Liver (tissue), 3 donors: ENCODE results near the gene WAC.

Source experiments
- ATF3 ChIP-seq: IDR thresholded peaks from 2 replicates; pipeline ENCODE4 v1.6.1; 2016; ENCODE audit warnings: antibody characterized with exemption
- CTCF ChIP-seq: fragments of 150-350 bp; IDR thresholded peaks from 2 replicates; pipeline ENCODE4 v1.5.1; 2017; ENCODE audit warnings: improper control_type of control experiment, low read depth, low read length; ENCODE audit not compliant: missing input control
- EGR1 ChIP-seq, 2 donors: IDR thresholded peaks; 2 replicates each; pipeline ENCODE4 v1.6.1; 2016 to 2018; ENCODE audit warnings: antibody characterized with exemption in 2 of 2, low read depth in 2 of 2
- GABPA ChIP-seq, 2 donors: IDR thresholded peaks in 1 of 2; conservative IDR thresholded peaks in 1 of 2; 2 replicates each; pipeline ENCODE4 v1.6.1; 2016; ENCODE audit warnings: antibody characterized with exemption in 2 of 2, mild to moderate bottlenecking in 1 of 2, moderate library complexity in 1 of 2
- RAD21 ChIP-seq, 2 donors: IDR thresholded peaks; 2 replicates each; pipeline ENCODE4 v1.6.1; 2016; ENCODE audit warnings: antibody characterized with exemption in 2 of 2, mild to moderate bottlenecking in 2 of 2
- REST ChIP-seq: IDR thresholded peaks from 2 replicates; pipeline ENCODE4 v1.6.1; 2016; ENCODE audit warnings: antibody characterized with exemption, mild to moderate bottlenecking
- SP1 ChIP-seq: IDR thresholded peaks from 2 replicates; pipeline ENCODE4 v1.6.1; 2018; ENCODE audit warnings: antibody characterized with exemption, mild to moderate bottlenecking
- TAF1 ChIP-seq: conservative IDR thresholded peaks from 2 replicates; pipeline ENCODE4 v1.6.1; 2016; ENCODE audit warnings: antibody characterized with exemption, mild to moderate bottlenecking
- YY1 ChIP-seq: IDR thresholded peaks from 2 replicates; pipeline ENCODE4 v1.6.1; 2016; ENCODE audit warnings: antibody characterized with exemption, mild to moderate bottlenecking
- TF ChIP-seq, protein P1 (sequence below): IDR thresholded peaks from 2 replicates; pipeline ENCODE4 v1.6.1; 2016; ENCODE audit warnings: antibody characterized with exemption
- TF ChIP-seq, protein P2 (sequence below): IDR thresholded peaks from 2 replicates; pipeline ENCODE4 v1.6.1; 2016; ENCODE audit warnings: antibody characterized with exemption
- donor health status: healthy.
- donor health status: healthy.

GRCh38 chr10:28638392-28638791 is 105.5 kb downstream of the WAC start:
- no peak for TF ChIP-seq CTCF
- TF ChIP-seq, protein P1, sequence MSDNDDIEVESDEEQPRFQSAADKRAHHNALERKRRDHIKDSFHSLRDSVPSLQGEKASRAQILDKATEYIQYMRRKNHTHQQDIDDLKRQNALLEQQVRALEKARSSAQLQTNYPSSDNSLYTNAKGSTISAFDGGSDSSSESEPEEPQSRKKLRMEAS, result no peak
- TF ChIP-seq REST, result no peak
- TF ChIP-seq, protein P2, sequence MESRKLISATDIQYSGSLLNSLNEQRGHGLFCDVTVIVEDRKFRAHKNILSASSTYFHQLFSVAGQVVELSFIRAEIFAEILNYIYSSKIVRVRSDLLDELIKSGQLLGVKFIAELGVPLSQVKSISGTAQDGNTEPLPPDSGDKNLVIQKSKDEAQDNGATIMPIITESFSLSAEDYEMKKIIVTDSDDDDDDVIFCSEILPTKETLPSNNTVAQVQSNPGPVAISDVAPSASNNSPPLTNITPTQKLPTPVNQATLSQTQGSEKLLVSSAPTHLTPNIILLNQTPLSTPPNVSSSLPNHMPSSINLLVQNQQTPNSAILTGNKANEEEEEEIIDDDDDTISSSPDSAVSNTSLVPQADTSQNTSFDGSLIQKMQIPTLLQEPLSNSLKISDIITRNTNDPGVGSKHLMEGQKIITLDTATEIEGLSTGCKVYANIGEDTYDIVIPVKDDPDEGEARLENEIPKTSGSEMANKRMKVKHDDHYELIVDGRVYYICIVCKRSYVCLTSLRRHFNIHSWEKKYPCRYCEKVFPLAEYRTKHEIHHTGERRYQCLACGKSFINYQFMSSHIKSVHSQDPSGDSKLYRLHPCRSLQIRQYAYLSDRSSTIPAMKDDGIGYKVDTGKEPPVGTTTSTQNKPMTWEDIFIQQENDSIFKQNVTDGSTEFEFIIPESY, result no peak
- TF ChIP-seq GABPA (IDR thresholded peaks at IDR 0.05 in 1 of 2, conservative IDR thresholded peaks at IDR 0.05 in 1 of 2), result no peak
- TF ChIP-seq RAD21 (IDR thresholded peaks at IDR 0.05), result no peak
- no peak for TF ChIP-seq EGR1 (IDR thresholded peaks at IDR 0.05; ENCODE audit: low read depth in 2 of 2)
- no peak for TF ChIP-seq ATF3
- TF ChIP-seq TAF1, result no peak
- no peak for TF ChIP-seq YY1
- TF ChIP-seq SP1, result no peak
